GM12878 (cell line): Measurements from ENCODE around the gene SPNS1. TPM values are rescaled to one million over a fixed set of nuclear protein-coding genes. Genes with fewer than 3 reads are reported as not detected.

Experiments used
- ATAC-seq: fragments of 200-7000 bp; cut with Tn5 transposase; 3 replicates; pipeline ENCODE4 v1.9.1; 2020; ENCODE audit warnings: mild to moderate bottlenecking, moderate library complexity
- Bru-seq: library from RNA; stranded (reverse); fragments of 400-500 nt; gene quantifications from one replicate; lab custom pipeline; 2021; lab: Mats Ljungman, UMichigan
- BruChase-seq, 2 experiments: library from RNA; stranded (reverse); fragments of 400-500 nt; gene quantifications; one replicate each; lab custom pipeline; 2021; lab: Mats Ljungman, UMichigan
- BruUV-seq: library from RNA; stranded (reverse); fragments of 400-500 nt; replicated peaks from 2 replicates; lab custom pipeline; 2021; lab: Mats Ljungman, UMichigan
- CTCF ChIA-PET: fragments of 300-600 bp; sonication (Branson Sonifier 250); formaldehyde crosslinking; extraction: SDS; loops from one replicate; lab custom pipeline; 2021; ENCODE audit warnings: inconsistent platforms; lab: Yijun Ruan, JAX
- POLR2A ChIA-PET: fragments of 350-600 bp; formaldehyde crosslinking; extraction: SDS; loops from one replicate; lab custom pipeline; 2021; ENCODE audit warnings: inconsistent platforms; lab: Charles Lee
- RAD21 ChIA-PET: fragments of 300-600 bp; sonication (Branson Sonifier 250); formaldehyde crosslinking; loops from one replicate; lab custom pipeline; 2023; ENCODE audit warnings: antibody characterized with exemption; ENCODE audit not compliant: unreplicated experiment; lab: Charles Lee
- SMC1A ChIA-PET: fragments of 300-600 bp; sonication (Branson Sonifier 250); formaldehyde crosslinking; loops from one replicate; lab custom pipeline; 2023; ENCODE audit not compliant: unreplicated experiment, uncharacterized antibody; lab: Charles Lee
- DNase-seq: peaks from one replicate; pipeline ENCODE4 v3.0.0-alpha.2; 2011; ENCODE audit warnings: low read depth, low spot score
- FAIRE-seq: peaks from 3 replicates; lab custom pipeline; 2011; peaks lifted over from hg19 to GRCh38; lab: Jason Lieb, UNC
- H2AFZ ChIP-seq: 2 replicates; pipeline ENCODE4 v1.6.0; 2011; ENCODE audit warnings: low read depth, low read length, control low read depth; ENCODE audit not compliant: control insufficient read depth
- H3K27ac ChIP-seq: 2 replicates; pipeline ENCODE4 v1.5.1; 2011; ENCODE audit warnings: control low read depth; ENCODE audit not compliant: control insufficient read depth, insufficient read depth
- H3K27me3 ChIP-seq, 2 experiments: replicated peaks in 1 of 2; 2 replicates each; pipeline versions ENCODE4 v1.6.0 to v1.6.1; 2011; ENCODE audit warnings: low read length in 1 of 2; ENCODE audit not compliant: control insufficient read depth in 2 of 2, insufficient read depth in 2 of 2
- H3K36me3 ChIP-seq, 2 experiments: 2 replicates each; pipeline ENCODE4 v1.5.1; 2011; ENCODE audit warnings: low read length in 1 of 2; ENCODE audit not compliant: control insufficient read depth in 2 of 2, insufficient read depth in 2 of 2
- H3K4me1 ChIP-seq: 2 replicates; pipeline ENCODE4 v1.6.1; 2011; ENCODE audit warnings: mild to moderate bottlenecking, low read length, moderate library complexity, mixed read lengths; ENCODE audit not compliant: control insufficient read depth, insufficient read depth
- H3K4me2 ChIP-seq: 2 replicates; pipeline ENCODE4 v1.6.0; 2011; ENCODE audit warnings: control low read depth; ENCODE audit not compliant: control insufficient read depth, insufficient read depth
- H3K4me3 ChIP-seq: fragments of 200-600 bp; sonication (generic); 2 replicates; pipeline ENCODE4 v1.5.1; 2016
- H3K79me2 ChIP-seq: 2 replicates; pipeline ENCODE4 v1.6.0; 2011; ENCODE audit warnings: low read length; ENCODE audit not compliant: control insufficient read depth, insufficient read depth
- H3K9ac ChIP-seq: 2 replicates; pipeline ENCODE4 v1.8.0; 2011; ENCODE audit warnings: low read length, control low read depth, mixed read lengths; ENCODE audit not compliant: control insufficient read depth, insufficient read depth
- H3K9me3 ChIP-seq: replicated peaks from 3 replicates; pipeline ENCODE4 v1.5.1; 2011; ENCODE audit warnings: mild to moderate bottlenecking, low read length; ENCODE audit not compliant: control insufficient read depth, insufficient read depth
- H4K20me1 ChIP-seq: 2 replicates; pipeline ENCODE4 v1.6.0; 2011; ENCODE audit not compliant: control insufficient read depth, insufficient read depth
- CEBPB ChIP-seq, 2 experiments: fragments of 150-350 bp in 1 of 2; IDR thresholded peaks; 2 replicates each; pipeline ENCODE4 v1.6.1; 2012 to 2014; ENCODE audit warnings: low read depth in 2 of 2, low read length in 2 of 2, borderline replicate concordance in 1 of 2, inconsistent platforms in 1 of 2
- CHD1 ChIP-seq: IDR thresholded peaks from 2 replicates; pipeline ENCODE4 v1.6.1; 2012; ENCODE audit warnings: low read depth, low read length, improper control_type of control experiment
- CUX1 ChIP-seq: IDR thresholded peaks from 2 replicates; pipeline ENCODE4 v1.6.1; 2012; ENCODE audit warnings: improper control_type of control experiment, low read depth, low read length; ENCODE audit not compliant: insufficient replicate concordance
- IRF4 ChIP-seq: IDR thresholded peaks from 2 replicates; pipeline ENCODE4 v1.6.1; 2011; ENCODE audit warnings: low read depth, low read length
- JUND ChIP-seq: IDR thresholded peaks from 2 replicates; pipeline ENCODE4 v1.6.1; 2012; ENCODE audit warnings: low read depth, mild to moderate bottlenecking, low read length, improper control_type of control experiment, moderate library complexity
- RCOR1 ChIP-seq: conservative IDR thresholded peaks from 2 replicates; pipeline ENCODE4 v1.6.1; 2012; ENCODE audit warnings: low read depth, low read length, improper control_type of control experiment
- YBX1 ChIP-seq: fragments of 450-650 bp; IDR thresholded peaks from 2 replicates; pipeline ENCODE4 v1.6.1; 2016; ENCODE audit warnings: antibody characterized with exemption
- ZBED1 ChIP-seq: IDR thresholded peaks from 2 replicates; pipeline ENCODE4 v1.6.1; 2016; ENCODE audit warnings: borderline replicate concordance
- ZBTB33 ChIP-seq: fragments of 450-650 bp; IDR thresholded peaks from 2 replicates; pipeline ENCODE4 v1.6.1; 2017; ENCODE audit warnings: mild to moderate bottlenecking
- WGBS: methylation state at CpG from one replicate; pipeline ENCODE4 v1.1.6; 2016; ENCODE audit warnings: low lambda C conversion rate; ENCODE audit not compliant: insufficient replicate concordance, insufficient coverage; ENCODE audit errors: missing lambda C conversion rate; 5-methylcytosine and 5-hydroxymethylcytosine counted together
- in situ Hi-C: fragments of 300-500 bp; cut with MboI; formaldehyde crosslinking; loops from 9 replicates; pipeline ENCODE4 v1.14.3; 2018; ENCODE audit warnings: mixed read lengths
- intact Hi-C: fragments of 100-400 bp; cut with micrococcal nuclease; formaldehyde crosslinking; loops from one replicate; pipeline ENCODE4 v1.14.2; 2022; ENCODE audit not compliant: unreplicated experiment
- long read RNA-seq, 2 experiments: library from polyadenylated mRNA; unstranded; transcript quantifications; one replicate each; pipeline ENCODE4 v2.0.0, GENCODE V29; 2019 to 2020
- polyA minus RNA-seq, 3 experiments: library from RNA; depleted of rRNA, polyadenylated mRNA; stranded (reverse); fragments of >200 nt; gene quantifications; 2 replicates each; pipeline ENCODE4 v1.2.3, GENCODE V29; 2011
- polyA plus RNA-seq, 11 experiments: library from polyadenylated mRNA; depleted of rRNA in 4 of 11; unstranded in 6 of 11; stranded (reverse) in 5 of 11; fragments of >200 nt; fragmentation: Nextera tagmentation in 4 of 11; fragmentation: Illumina TruSeq in 1 of 11; extraction: Ambion mirVana in 4 of 11; extraction: Trizol in 1 of 11; gene quantifications; 1 replicate in 1 of 11; 2 replicates in 10 of 11; pipeline versions ENCODE4 v1.2.1 to v1.2.3, GENCODE V29; 2011 to 2016; ENCODE audit warnings: inconsistent platforms in 2 of 11, missing spikeins in 2 of 11, low read depth in 1 of 11
- total RNA-seq, 4 experiments: library from RNA; depleted of rRNA in 3 of 4; stranded (reverse); fragments of >200 nt in 3 of 4; fragmentation: Illumina TruSeq in 1 of 4; extraction: Trizol in 1 of 4; gene quantifications; 2 replicates each; pipeline versions ENCODE4 v1.2.1 to v1.2.3, GENCODE V29; 2013 to 2021

SPNS1 gene
- 14.1 and 15.0 TPM in 2 replicates for total RNA-seq (2013; cell fraction: nucleolus; rRNA removed)
- 13.2 and 16.7 TPM in 2 replicates for total RNA-seq (2014; rRNA removed)
- 3.7 and 4.1 TPM in 2 replicates for total RNA-seq (2014; rRNA removed; fragmentation: Illumina TruSeq; extraction: Trizol)
- total RNA-seq (2021) = 26.5 and 27.8 TPM in 2 replicates
- 4.4 TPM for polyA plus RNA-seq (2011; ENCODE audit: low read depth)
- polyA plus RNA-seq (2011; rRNA removed) = 2.7 and 4.8 TPM in 2 replicates
- 9.2 and 13.6 TPM in 2 replicates for polyA plus RNA-seq (2011; cell fraction: cytosol; rRNA removed)
- polyA plus RNA-seq (2011; cell fraction: nucleus; rRNA removed) = 38.6 and 55.4 TPM in 2 replicates
- polyA plus RNA-seq (2012) = 13.4 and 14.3 TPM in 2 replicates
- polyA plus RNA-seq (2014; fragmentation: Illumina TruSeq; extraction: Trizol) = 2.5 and 7.2 TPM in 2 replicates
- 1 to 10 TPM in 1 of 2 experiments, under 1 TPM in 1; 0.16 to 2.3 TPM for polyA plus RNA-seq (2014; fragmentation: Nextera tagmentation; extraction: Ambion mirVana)
- 21.4 and 22.5 TPM in 2 replicates for polyA plus RNA-seq (2014; rRNA removed)
- polyA plus RNA-seq (2016; fragmentation: Nextera tagmentation; extraction: Ambion mirVana) = 10 to 100 TPM; 27.4 to 37.6 TPM
- polyA minus RNA-seq (2011; rRNA and poly(A)+ RNA removed) = 4.4 and 7.5 TPM in 2 replicates
- 4.8 and 5.6 TPM in 2 replicates for polyA minus RNA-seq (2011; cell fraction: cytosol; rRNA and poly(A)+ RNA removed)
- 4.0 and 8.2 TPM in 2 replicates for polyA minus RNA-seq (2011; cell fraction: nucleus; rRNA and poly(A)+ RNA removed)
- percentile 64 among the genes with signal in this experiment for Bru-seq, nascent RNA
- BruChase-seq, experiment 1, labeled RNA remaining after a 6-hour chase = percentile 86 among the genes with signal in this experiment
- BruChase-seq, experiment 2, labeled RNA remaining after a 2-hour chase = percentile 84 among the genes with signal in this experiment
- long read RNA-seq, experiment 1, transcript SPNS1-201 (12 exons, 2,208 nt) = major isoform, 19 of 38 reads
- long read RNA-seq, experiment 1, partial matches to known transcripts = 2 of 38 reads
- long read RNA-seq, experiment 1, other reads (novel, unspliced or antisense) = 9 of 38 reads
- long read RNA-seq, experiment 2, partial matches to known transcripts = 2 of 3 reads
- long read RNA-seq, experiment 2, other reads (novel, unspliced or antisense) = 1 of 3 reads

DNA sequence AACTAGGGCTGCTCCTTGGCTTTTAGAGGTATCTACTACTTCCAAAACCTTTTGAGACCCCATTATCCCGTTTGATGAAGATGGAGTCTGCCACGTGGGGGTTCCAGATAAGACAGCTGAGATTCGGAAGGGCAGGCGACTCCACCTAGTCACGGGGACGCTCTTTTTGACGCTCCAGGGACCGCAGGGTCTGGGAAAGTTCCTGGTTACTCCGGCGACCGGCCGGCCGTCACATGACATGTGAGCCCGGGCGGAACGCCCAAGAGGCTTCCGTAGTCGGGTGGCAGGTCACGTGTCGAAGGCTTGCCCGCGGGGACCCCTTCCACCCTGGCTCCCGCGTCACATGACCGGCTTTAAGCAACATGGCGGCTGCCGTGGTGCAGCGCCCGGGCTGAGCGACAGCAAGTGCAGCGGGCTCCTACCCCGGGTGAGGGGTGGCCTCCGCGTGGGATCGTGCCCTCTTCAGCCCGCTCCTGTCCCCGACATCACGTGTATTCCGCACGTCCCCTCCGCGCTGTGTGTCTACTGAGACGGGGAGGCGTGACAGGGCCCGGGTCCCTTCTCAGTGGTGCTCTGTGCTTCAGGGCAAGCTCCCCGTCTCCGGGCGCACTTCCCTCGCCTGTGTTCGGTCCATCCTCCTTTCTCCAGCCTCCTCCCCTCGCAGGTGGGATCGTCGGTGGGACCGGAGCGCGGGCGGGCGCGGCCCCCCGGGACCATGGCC, at the start of gene SPNS1:
Gene SPNS1, plus strand, starts transcription at position 342 of the 721 bp plus-strand sequence. Its CDS starts 374 bp downstream, at position 716.
- no peaks in the 10 kb centered on the region; a peak in 2 of 4 replicates for H3K36me3 ChIP-seq
- H3K9ac ChIP-seq = peak within 1 kb of the TSS; percentile 87
- ChIA-PET CTCF (interaction anchor here (0.6 to 2.5 kb wide), 7 partner anchors 8 to 251 kb away, joined by 3 to 12 read pairs (median 5); no protein-coding TSS in a partner anchor), POLR2A (interaction anchor here (0.5 to 1.4 kb wide), 5 partner anchors 10 to 117 kb away, joined by 3 to 8 read pairs (median 3); partner anchors contain the start of genes LAT and NFATC2IP), SMC1A (interaction anchor here (0.9 to 2.0 kb wide), 7 partner anchors 9 to 153 kb away, joined by 3 to 5 read pairs (median 3); no protein-coding TSS in a partner anchor), RAD21 (interaction anchor here (0.9 to 1.9 kb wide), 4 partner anchors 11 to 100 kb away, joined by 3 to 10 read pairs (median 5); partner anchors contain the start of gene LAT)
- H3K4me1 ChIP-seq = peaks cover 4% of the 10 kb centered on the region
- H4K20me1 ChIP-seq = no peaks in the 10 kb centered on the region
- in situ Hi-C loops = no loop called here
- H3K27me3 ChIP-seq = no peaks in the 10 kb centered on the region
- DNase-seq (peak; percentile 74), ATAC-seq (peak; percentile 97), FAIRE-seq (peak; percentile 90)
- BruUV-seq = no TSS peak
- H3K79me2 ChIP-seq = peaks cover 8% of the 10 kb centered on the region
- peak within 1 kb of the TSS; percentile 96 for H3K4me2 ChIP-seq
- H3K4me3 ChIP-seq = peak within 1 kb of the TSS; percentile 92
- H3K9me3 ChIP-seq = no peaks in the 10 kb centered on the region
- intact Hi-C loops = no loop called here
- H3K27ac ChIP-seq = peak within 1 kb of the TSS; percentile 58
- 1% methylated on average over 51 of the region's 60 CpGs for WGBS
- peak within 1 kb of the TSS; percentile 87 for H2AFZ ChIP-seq
- TF ChIP-seq YBX1 (no peak), JUND (0 out of 2 replicates have a peak, but pooled peaks have one; percentile 39), RCOR1 (no peak), ZBTB33 (no peak), CEBPB (IDR thresholded peaks at IDR 0.05; ENCODE audit: borderline replicate concordance in 1 of 2, low read depth in 2 of 2, low read length in 2 of 2) (no peak), ZBED1 (no peak), IRF4 (peak; percentile 74; the same call in 1 of the 2 replicates), CHD1 (no peak), CUX1 (no peak)
